Esophagus squamous epithelium (tissue), 4 donors: ENCODE results near the gene SYT2.

Source experiments
- POLR2A ChIP-seq, 4 donors: fragments of 450-650 bp; IDR thresholded peaks; one replicate each; pipeline ENCODE4 v1.6.1; 2017; ENCODE audit warnings: antibody characterized with exemption in 4 of 4, mild to moderate bottlenecking in 4 of 4, moderate library complexity in 3 of 4
- TF ChIP-seq, protein P1 (sequence below), 6 experiments: fragments of 450-650 bp in 4 of 6; fragments of 200-600 bp in 2 of 6; sonication (generic) in 2 of 6; IDR thresholded peaks; one replicate each; pipeline ENCODE4 v1.5.1; 2016 to 2019; ENCODE audit warnings: antibody characterized with exemption in 6 of 6, mild to moderate bottlenecking in 4 of 6, moderate library complexity in 4 of 6

GRCh38 chr1:202691816-202692215, 18.4 kb downstream of the SYT2 start:
- no peak for TF ChIP-seq POLR2A (IDR thresholded peaks at IDR 0.05)
- TF ChIP-seq, protein P1, sequence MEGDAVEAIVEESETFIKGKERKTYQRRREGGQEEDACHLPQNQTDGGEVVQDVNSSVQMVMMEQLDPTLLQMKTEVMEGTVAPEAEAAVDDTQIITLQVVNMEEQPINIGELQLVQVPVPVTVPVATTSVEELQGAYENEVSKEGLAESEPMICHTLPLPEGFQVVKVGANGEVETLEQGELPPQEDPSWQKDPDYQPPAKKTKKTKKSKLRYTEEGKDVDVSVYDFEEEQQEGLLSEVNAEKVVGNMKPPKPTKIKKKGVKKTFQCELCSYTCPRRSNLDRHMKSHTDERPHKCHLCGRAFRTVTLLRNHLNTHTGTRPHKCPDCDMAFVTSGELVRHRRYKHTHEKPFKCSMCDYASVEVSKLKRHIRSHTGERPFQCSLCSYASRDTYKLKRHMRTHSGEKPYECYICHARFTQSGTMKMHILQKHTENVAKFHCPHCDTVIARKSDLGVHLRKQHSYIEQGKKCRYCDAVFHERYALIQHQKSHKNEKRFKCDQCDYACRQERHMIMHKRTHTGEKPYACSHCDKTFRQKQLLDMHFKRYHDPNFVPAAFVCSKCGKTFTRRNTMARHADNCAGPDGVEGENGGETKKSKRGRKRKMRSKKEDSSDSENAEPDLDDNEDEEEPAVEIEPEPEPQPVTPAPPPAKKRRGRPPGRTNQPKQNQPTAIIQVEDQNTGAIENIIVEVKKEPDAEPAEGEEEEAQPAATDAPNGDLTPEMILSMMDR (IDR thresholded peaks at IDR 0.05), result no peak
